ENCODE measurements around the gene GRIK5. TPM values are rescaled to one million over a fixed set of nuclear protein-coding genes. Genes with fewer than 3 reads are reported as not detected.
A peak's percentile ranks its signal among the peaks of the same experiment; 100 is the strongest.
"Not testable (repeated sequence)": the region's sequence is repeated elsewhere in the genome, so short reads cannot be mapped to it uniquely, and the experiment has no call there.

GRIK5 gene
- total RNA-seq, 1 experiment from 2014 or later = not detected

DNA sequence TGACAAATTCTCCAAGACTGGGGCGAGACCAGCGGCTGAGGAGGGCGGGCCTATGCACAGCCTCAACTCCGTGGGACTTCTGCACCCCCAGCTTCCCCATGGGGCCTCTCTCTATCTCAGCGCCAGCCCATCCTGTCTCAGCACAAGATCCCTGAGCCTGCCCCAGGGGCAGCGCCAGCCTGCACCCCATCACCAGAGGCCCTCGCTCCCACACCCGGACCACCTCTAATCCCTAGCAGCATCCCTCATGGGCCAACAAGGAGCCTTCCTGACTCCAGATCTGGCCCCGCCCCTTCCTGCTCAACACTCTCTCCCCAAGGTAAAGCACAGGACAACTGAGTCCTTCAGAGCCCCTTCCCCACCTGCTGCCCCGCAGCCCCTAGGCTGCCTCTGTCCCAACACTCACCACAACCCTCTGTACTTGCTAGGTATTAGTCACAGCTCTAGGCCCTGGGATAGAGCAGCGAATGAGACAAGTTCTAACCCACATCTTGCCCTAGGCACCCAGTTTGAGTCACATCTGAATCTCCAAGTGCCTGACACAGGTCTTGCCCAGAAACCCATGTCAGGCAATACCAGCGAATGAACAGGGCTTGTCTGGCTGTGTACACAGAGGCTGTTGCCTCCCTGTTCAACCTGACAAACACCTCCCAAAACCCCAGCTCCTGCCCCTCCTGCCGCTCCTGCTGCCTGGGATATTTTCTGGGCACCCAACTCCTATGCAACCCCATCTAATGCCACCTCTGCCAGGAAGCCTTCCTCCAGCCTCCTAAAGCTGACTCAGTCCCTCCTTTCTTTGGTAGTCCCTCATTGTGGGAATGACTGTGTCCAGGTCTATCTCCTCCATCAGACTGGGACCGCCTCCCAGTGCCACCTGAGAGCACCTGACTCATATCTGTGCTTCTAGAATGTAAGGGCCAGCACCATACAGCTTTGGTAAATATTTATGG lies 18.6 kb downstream of the GRIK5 start:
- DNase-seq (ENCODE audit: low read depth) = peak; percentile 88

DNA sequence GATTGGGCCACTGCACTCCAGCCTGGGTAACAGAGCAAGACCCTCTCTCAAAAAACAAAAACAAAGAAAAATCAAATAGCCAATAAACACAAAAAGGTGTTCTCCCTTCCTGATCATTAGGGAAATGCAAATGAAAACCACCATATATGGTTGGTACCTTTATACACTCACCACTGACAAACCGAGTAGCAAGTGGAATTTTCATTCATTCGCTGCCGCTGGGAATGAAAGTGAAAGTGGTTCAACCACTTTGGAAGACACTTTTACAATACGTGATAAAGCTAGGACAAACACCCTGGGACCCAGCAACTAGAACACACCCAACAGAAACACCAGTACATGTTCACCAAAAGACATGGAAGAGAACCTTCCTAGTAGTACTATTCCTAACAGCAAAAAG lies 21.0 kb downstream of the GRIK5 start:
- peak; percentile 52 for DNase-seq (ENCODE audit: low read depth)

DNA sequence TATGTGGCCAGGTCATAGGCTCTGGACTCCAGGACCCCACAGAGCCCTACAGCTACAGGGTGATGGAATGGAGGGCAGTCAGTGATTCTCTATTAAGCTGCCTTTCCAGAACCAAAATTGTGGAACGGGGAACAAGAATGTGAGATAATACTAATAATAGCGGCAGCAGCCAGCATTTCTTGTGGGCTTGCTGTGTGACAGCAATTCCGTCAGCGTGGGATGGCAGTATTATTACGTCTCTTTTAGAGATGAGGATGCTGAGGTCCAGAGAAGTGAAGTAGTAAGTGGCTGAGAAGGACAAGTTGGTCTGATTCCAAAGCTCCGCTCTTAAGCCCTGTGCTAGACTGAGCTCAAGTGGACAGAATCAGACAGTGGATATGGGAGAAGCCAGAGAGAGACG lies 24.4 kb downstream of the GRIK5 start:
- DNase-seq (ENCODE audit: low read depth) = no peak

DNA sequence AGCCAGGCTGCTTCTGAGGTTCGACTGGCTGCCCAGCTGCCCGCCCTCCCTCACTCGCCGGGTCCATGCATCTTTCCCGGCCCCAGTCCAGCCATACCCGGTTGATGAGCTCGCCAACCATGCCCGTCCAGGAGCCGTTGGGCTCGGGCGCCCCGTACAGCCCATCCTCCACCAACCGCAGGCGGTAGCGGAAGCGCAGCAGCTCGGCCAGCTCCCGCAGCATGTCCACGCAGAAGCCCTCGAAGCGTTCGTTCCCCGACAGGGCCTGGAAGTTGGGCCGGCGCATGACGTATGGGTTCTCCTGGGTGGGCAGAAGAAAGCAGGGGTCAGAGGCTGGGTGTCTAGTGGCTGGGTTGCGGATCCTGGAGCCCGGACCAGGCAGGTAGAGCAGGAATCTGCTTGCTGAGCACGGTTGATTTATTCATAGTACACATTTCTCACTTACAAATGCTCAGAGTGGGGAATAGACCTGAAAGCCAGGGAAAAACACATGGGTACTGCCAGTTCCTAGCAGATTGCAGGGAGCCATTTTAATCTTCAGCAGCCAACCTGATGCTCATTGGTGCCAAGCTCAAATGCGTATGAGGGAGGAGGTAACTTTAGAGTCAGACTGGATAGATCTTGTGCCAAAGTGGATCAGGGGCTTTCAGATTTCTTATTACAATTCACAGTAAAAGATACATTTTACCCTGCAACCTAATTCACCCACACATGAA lies 27.4 kb downstream of the GRIK5 start:
- no peak for DNase-seq (ENCODE audit: low read depth)

DNA sequence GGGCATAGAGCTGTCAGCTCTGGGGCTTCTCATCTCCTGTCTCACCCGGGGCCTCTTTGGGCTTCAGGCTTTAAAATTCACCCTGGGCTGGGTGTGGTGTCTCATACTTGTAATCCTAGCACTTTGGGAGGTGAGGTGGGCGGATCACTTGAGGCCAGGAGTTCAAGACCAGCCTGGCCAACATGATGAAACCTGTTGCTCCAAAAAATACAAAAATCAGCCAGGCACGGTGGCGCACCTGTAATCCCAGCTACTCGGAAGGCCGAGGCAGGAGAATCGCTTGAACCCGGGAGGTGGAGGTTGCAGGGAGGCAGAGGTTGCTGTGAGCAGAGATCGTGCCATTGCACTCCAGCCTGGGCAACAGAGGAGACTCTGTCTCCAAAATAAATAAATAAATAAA lies 29.5 kb downstream of the GRIK5 start:
- not testable (repeated sequence) for DNase-seq (ENCODE audit: low read depth)

DNA sequence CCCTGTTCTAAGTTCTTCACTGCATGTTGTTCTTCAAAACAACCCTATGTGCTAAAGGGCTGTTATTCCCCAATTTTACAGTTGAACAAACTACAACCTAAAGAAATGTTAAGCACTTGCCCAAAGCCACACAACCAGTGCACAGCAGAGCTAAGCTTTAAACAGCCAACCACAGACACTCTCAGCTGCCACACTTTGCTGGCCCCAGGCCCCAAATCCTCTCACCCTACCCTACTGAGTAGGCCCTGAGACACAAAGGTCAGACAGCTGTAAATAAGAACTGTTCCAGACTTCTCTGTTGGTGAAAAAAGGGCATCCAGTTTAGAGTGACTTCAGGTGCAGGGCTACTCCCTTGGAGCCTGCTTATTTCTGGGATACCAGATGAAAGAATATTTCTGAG lies 30.0 kb downstream of the GRIK5 start:
- no peak for DNase-seq (ENCODE audit: low read depth)

- no peak for DNase-seq (ENCODE audit: low read depth)
These were observed 31.3 kb downstream of the GRIK5 start for GRCh38 chr19:42038666-42039065.

DNA sequence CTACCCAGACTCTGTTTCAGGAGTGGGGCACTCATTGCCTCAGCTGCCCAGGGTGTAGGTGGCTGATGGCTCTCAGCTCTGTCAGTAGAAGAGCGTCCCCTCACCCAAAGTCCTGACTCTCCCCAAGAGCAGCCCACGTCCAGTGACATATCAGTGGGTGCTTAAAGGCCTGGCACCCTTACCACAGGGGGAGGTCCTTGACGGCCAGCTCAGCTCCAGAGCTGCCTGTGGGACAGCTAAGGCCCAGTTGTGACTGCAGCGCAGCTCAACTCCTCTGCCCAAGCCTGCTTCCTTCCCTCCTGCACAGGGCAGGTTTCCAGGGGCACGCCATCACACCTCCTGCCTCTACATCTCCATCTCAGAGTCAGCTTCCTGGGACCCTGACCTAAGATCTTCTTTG lies 32.4 kb downstream of the GRIK5 start:
- DNase-seq (ENCODE audit: low read depth) = no peak

DNA sequence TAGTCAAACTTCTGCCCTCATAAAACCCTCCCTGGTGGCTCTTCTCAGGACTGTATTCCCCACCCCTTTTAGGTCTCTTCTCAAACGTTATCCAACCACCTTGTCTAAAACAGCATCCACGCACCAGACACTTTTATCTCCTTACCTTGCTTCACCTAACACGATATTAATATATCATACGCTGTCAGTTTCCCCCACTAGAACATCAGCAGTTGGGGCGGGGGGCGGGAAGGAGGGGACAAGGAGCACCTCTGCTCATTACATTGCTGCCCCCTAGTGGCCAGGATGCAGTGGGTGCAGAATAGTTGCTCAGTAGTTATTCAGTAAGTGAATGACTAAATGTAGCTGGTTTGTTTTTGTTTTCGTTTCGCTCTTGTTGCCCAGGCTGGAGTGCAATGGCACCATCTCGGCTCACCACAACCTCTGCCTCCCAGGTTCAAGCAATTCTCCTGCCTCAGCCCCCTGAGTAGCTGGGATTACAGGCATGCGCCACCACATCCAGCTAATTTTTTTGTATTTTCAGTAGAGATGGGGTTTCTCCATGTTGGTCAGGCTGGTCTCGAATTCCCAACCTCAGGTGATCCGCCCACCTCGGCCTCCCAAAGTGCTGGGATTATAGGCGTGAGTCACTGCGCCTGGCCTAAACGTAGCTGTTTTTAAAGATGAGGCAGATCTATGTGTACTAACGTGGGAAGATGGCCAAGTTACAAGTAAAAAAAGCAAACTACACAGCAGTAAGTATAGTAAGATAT lies 35.2 kb downstream of the GRIK5 start:
- peak; percentile 73 for DNase-seq (ENCODE audit: low read depth)

DNA sequence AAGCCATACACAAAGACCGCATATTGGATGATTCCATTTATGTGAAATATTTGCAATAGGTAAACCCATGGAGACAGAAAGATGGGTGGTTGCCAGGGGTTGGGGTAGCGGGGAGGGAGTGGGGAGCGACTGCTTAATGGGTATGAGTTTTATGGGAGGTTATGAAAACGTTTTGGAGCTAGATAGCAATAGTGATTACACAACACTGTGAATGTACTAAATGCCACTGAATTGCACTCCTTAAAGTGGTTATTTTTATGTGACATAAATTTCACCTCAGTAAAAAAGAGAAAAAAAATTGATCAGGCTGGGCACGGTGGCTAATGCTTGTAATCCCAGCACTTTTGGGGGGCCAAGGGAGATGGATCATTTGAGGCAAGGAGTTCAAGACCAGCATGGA lies 36.6 kb downstream of the GRIK5 start:
- no peak for DNase-seq (ENCODE audit: low read depth)

GRCh38 chr19:42032431-42032830 lies 37.6 kb downstream of the GRIK5 start:
- peak; percentile 26 for DNase-seq (ENCODE audit: low read depth)

DNA sequence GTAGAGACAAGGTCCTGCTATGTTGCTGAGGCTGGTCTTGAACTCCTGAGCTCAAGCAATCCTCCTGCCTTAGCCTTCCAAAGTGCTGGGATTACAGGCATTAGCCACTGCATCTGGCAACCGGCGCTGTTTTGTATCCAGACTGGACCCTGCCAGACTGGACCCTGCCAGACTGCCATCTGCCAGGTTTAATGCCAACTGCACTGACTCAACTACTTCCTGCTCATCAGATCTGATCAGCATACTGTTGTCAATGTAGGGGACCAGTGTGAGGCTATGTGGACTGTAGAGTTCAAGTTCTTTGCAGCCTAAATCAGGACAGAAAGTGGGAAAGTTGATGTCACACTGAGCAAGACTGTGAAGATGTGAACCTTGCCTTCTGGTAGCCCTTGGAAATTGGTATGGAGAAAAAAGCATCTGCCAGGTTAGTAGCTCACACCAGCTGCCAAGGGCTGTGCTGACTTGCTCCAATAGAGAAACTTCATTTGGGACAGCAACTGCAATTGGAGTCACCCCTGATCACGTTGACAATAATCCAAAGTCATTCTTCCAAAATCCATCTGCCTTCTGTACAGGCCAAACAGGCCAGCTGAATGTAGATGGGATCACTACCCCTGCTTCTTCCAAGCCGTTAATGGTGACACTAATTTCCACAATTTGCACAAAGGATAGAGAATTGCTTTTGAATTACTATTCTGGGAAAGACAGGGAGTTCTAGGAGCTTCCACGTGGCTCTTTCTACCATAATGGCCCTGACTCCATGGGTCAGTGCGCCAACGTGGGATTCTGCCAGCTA lies 39.2 kb downstream of the GRIK5 start:
- no peak for DNase-seq (ENCODE audit: low read depth)

DNA sequence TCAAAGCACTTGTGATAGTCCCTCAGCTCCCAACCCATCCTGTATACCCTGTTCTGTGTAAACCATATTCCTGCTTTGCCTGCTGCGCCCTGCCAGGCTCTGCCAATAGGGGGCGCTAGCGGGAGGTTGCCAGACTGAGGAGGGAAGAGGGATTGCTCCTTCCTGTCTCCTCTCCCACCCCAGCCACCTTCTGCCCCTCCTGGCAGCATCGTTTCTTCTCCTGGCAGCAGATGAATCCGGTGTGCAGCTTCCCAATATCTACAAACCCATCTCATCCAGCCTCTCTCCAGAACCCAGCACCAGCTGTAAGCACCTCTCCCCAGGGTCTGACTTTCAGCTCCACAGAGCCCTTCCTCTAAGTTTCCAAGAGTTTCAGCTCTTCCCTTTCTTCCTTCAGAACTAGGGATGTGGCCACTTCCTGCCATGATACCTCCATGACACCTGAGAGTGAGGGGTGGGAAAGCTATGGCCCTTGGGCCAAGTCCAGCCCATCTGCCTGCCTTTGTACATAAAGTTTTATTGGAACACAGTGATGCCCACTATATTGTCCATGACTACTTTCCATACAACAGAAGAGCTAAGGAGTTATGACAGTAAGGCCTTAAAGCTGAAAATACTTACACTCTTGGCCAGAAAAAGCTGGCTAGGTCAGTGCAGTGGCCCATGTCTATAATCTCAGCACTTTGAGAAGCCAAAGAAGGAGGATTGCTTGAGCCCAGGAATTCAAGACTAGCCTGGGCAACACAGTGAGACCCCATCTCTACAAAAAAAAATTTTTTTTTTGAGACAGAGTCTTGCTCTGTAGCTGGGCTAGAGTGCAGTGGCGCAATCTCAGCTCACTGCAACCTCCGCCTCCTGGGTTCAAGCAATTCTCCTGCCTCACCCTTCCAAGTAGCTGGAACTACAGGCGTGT lies 41.4 kb downstream of the GRIK5 start:
- no peak for DNase-seq (ENCODE audit: low read depth)

DNA sequence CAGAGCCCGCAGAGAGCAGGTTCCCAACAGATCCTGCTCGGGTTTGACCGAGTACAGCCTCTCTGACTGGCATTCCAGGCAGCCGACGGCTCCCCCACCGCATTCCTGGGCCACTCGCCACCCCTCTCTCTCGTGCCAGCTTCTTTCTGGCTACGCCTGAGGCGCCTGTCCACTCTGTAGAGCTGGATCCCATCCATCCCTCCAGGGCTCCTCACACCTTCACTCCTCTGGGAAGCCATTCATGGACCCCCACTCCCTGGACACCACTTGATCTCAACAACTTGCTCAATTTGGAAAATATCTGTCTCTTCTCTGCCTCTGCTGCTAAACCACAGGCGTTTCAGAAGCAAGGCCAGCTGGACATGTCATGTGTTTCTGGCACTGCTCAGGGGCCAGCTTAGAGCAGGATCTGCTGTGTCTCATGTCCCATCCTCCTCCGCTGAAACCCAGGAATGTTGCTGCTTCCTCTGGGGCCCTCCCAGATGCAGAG lies 45.3 kb downstream of the GRIK5 start:
- peak; percentile 77 for DNase-seq (ENCODE audit: low read depth)

DNA sequence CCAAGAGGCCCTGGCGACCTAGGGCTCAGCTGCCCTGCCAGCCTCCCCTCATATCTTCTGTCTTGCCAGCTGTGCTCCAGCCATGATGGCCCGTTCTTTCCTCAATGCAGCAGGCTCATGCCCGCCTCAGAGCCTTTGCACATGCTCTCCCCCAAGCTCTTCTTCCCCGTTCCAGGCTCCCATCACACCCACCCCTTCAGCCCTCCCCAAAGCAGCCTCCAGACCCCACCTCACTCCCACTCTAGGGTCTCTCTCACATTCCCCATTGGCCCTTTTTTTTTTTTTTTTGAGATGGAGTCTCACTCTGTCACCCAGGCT lies 46.1 kb downstream of the GRIK5 start:
- no peak for DNase-seq (ENCODE audit: low read depth)

DNA sequence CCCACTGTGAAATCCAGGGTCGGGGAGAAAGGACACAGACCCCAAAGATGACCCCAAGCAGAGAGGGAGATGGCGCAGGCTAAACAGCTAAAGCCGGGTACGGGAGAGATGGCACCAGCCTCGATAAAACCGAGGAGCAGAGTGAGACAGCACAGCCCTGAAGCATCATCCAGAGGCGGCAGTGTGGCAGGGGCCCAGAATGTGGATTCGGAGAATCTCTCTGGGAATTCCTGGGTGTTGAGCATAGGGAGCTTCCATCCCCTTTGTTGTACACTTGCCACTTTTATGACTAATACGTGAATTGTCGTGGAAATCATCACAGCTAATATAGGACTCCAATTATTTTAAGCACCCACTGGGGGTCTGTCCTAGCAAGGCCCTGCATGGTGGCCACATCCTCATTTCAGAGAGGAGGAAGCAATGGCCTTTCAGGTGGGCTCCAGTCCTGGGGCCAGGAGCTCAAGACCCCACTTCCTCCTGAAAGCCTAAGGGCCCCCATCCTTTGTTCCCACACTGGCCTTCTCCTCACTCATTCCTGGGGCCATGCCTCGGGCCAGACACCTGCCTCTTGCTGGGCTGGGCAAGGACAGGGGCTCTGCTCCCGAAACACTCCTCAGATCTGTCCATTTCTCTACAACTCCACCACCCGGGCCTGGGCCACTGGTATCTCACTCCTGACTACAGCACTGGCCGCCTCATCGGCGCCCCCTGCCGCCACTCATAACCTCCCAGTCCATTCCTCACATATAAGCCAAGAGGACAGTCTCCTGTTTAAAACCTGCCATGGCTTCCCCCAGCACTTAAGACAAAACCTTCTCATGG lies 46.7 kb downstream of the GRIK5 start:
- DNase-seq (ENCODE audit: low read depth) = peak; percentile 15

DNA sequence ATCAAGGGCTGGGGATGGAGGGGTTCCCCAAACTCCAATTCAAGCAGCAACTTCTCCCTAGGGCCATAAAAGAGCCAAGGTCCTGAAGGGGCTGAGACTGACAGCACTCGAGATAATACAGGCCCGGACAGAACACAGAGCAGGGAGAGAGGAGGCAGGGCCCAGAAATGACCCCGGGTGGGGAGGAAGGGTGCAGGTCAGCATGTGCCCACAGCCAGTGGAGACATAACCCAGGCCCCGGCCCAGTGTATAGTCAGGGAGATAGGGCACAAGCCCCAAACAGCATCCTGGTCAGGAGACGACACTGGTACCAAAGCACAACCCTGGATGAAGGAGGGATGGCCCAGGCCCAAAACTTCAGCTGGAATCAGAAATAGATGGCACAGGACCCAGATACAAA lies 47.4 kb downstream of the GRIK5 start:
- DNase-seq (ENCODE audit: low read depth) = no peak

GRCh38 chr19:42021185-42021584 lies 48.8 kb downstream of the GRIK5 start:
- DNase-seq (ENCODE audit: low read depth) = peak; percentile 24

- peak; percentile 25 for DNase-seq (ENCODE audit: low read depth)
These were observed 51.4 kb downstream of the GRIK5 start for GRCh38 chr19:42018503-42019193.

Measured in RPMI7951 (cell line).